Suprapubic skin (tissue), 4 donors: ENCODE data around the gene ANGPTL8. TPM values are rescaled to one million over a fixed set of nuclear protein-coding genes. Genes with fewer than 3 reads are reported as not detected.

Experiments
- DNase-seq, 2 donors: peaks; one replicate each; pipeline ENCODE4 v3.0.0-alpha.2; 2019; ENCODE audit warnings: low spot score in 2 of 2
- H3K27ac ChIP-seq: fragments of 200-600 bp; sonication (generic); one replicate; pipeline ENCODE4 v1.5.1; 2019
- H3K27me3 ChIP-seq: fragments of 200-600 bp; sonication (generic); one replicate; pipeline ENCODE4 v1.5.1; 2019
- H3K36me3 ChIP-seq: fragments of 200-600 bp; sonication (generic); one replicate; pipeline ENCODE4 v1.5.1; 2019
- H3K4me1 ChIP-seq: fragments of 200-600 bp; sonication (generic); one replicate; pipeline ENCODE4 v1.5.1; 2019
- H3K4me3 ChIP-seq: fragments of 200-600 bp; sonication (generic); one replicate; pipeline ENCODE4 v1.5.1; 2019; ENCODE audit warnings: mild to moderate bottlenecking
- H3K9me3 ChIP-seq: fragments of 200-600 bp; sonication (generic); one replicate; pipeline ENCODE4 v1.5.1; 2019
- EP300 ChIP-seq: sonication (generic); formaldehyde crosslinking; IDR thresholded peaks from one replicate; pipeline ENCODE4 v1.6.1; 2017; ENCODE audit warnings: antibody characterized with exemption
- POLR2A ChIP-seq, 2 donors: fragments of 450-650 bp; IDR thresholded peaks; one replicate each; pipeline ENCODE4 v1.6.1; 2017; ENCODE audit warnings: antibody characterized with exemption in 2 of 2, mild to moderate bottlenecking in 2 of 2, moderate library complexity in 2 of 2
- POLR2AphosphoS5 ChIP-seq, 3 donors: sonication (generic); formaldehyde crosslinking; IDR thresholded peaks; one replicate each; pipeline ENCODE4 v1.6.1; 2017; ENCODE audit warnings: antibody characterized with exemption in 3 of 3
- WGBS: methylation state at CpG from one replicate; pipeline ENCODE4 v1.1.5; 2018; 5-methylcytosine and 5-hydroxymethylcytosine counted together
- total RNA-seq, 4 donors: library from RNA; depleted of rRNA; stranded (reverse); fragments of >200 nt; gene quantifications; one replicate each; pipeline ENCODE4 v1.1.0, GENCODE V29; 2016
- TF ChIP-seq, protein P1 (sequence below), 2 donors: fragments of 200-600 bp in 1 of 2; fragments of 450-650 bp in 1 of 2; sonication (generic) in 1 of 2; IDR thresholded peaks; one replicate each; pipeline ENCODE4 v1.5.1; 2016 to 2019; ENCODE audit warnings: antibody characterized with exemption in 2 of 2, mild to moderate bottlenecking in 1 of 2, moderate library complexity in 1 of 2

Gene ANGPTL8
- total RNA-seq, 4 donors from 2014 or later, result not detected

GRCh38 chr19:11204943-11205349 lies 34.5 kb upstream of the ANGPTL8 start:
- H3K27ac ChIP-seq, result no peak overlapping the region
- DNase-seq, result no peak
- peaks cover 24% of the 10 kb centered on the region for H3K4me1 ChIP-seq
- no peaks in the 10 kb centered on the region for H3K27me3 ChIP-seq
- WGBS, result 45% methylated on average over 5 of the region's 5 CpGs
- no peak overlapping the region for H3K4me3 ChIP-seq
- no peaks in the 10 kb centered on the region for H3K9me3 ChIP-seq
- TF ChIP-seq POLR2AphosphoS5 (IDR thresholded peaks at IDR 0.05), result no peak
- TF ChIP-seq POLR2A (IDR thresholded peaks at IDR 0.05), result no peak
- TF ChIP-seq, protein P1, sequence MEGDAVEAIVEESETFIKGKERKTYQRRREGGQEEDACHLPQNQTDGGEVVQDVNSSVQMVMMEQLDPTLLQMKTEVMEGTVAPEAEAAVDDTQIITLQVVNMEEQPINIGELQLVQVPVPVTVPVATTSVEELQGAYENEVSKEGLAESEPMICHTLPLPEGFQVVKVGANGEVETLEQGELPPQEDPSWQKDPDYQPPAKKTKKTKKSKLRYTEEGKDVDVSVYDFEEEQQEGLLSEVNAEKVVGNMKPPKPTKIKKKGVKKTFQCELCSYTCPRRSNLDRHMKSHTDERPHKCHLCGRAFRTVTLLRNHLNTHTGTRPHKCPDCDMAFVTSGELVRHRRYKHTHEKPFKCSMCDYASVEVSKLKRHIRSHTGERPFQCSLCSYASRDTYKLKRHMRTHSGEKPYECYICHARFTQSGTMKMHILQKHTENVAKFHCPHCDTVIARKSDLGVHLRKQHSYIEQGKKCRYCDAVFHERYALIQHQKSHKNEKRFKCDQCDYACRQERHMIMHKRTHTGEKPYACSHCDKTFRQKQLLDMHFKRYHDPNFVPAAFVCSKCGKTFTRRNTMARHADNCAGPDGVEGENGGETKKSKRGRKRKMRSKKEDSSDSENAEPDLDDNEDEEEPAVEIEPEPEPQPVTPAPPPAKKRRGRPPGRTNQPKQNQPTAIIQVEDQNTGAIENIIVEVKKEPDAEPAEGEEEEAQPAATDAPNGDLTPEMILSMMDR (IDR thresholded peaks at IDR 0.05), result no peak
- no peak for TF ChIP-seq EP300
- peaks cover 45% of the 10 kb centered on the region for H3K36me3 ChIP-seq

DNA sequence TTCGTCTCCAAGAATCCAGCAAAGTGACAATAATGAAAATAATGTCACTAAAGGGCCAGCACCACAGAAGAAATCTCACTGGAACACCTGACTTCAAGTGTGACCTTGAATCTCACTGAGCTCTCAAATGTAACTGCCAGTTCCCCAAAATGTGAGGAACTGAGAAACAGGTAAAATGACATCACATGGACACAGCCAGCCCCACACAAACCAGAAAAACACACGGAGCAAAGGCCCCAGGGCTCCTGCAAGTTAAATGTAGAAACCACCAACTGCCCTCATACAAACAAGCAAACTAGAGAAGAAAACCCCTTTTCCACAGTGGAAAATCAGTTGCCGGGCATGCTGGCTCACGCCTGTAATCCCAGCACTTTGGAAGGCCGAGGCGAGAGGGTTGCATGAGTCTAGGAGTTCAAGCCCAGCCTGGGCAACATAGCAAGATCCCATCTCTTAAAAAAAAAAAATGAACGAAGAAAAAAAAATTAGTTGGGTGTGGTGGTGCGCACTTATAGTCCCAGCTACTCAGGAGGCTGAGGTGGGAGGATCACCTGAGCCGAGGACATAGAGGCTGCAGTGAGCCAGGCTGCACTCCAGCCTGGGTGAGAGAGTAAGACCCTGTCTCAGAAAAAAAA lies 33.4 kb upstream of the ANGPTL8 start:
- DNase-seq, result no peak
- Histone ChIP-seq H3K9me3 (no peaks in the 10 kb centered on the region), H3K4me3 (no peak overlapping the region), H3K36me3 (peaks cover 35% of the 10 kb centered on the region), H3K4me1 (peaks cover 24% of the 10 kb centered on the region), H3K27ac (no peak overlapping the region), H3K27me3 (no peaks in the 10 kb centered on the region)
- WGBS, result 77% methylated on average over 9 of the region's 9 CpGs
- TF ChIP-seq, protein P1 (IDR thresholded peaks at IDR 0.05), result no peak
- TF ChIP-seq POLR2AphosphoS5 (IDR thresholded peaks at IDR 0.05) (no peak), EP300 (no peak), POLR2A (IDR thresholded peaks at IDR 0.05) (no peak)

DNA sequence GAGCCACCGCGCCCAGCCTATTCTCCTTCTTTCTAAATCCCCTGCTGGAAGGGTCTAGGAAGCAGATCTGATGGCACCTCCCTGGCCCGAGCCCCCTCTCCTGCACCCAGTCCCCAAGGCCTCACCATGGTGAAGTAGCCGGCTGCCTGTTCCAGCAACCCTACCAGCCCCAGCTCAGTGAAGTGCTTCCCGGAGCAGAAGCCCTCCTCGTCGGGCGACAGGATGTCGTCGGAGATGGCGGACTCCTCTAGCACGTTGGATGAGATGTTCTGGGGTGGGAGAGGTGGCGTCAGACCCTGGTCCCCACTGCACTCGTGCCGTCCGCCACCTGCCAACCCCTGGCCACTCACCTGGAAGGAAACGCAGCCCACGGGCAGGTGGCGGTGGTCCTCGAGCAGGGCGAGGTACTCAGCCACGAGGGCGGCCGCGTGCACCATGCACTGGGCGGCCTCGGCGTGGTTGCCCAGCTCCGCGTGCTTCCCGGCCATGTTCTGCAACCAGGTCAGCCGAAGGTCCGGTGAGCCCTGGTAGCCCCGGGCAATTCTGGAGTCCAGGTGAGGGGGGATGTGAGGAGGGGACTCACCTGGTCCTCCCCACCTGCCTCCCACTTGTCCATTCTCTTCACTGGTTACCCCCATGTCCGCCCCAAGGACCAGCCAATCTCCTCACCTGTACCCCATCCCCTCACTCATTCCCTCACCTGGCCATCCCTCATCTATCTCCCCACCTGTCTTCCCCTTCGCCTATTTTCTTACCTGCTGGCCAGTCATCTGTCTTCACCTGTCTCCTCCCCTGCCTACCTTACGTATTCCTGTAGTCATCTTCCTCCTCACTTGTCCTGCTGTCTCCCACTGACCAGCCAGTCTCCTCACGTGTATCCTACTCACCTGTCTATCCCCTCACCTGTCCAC lies 30.6 kb upstream of the ANGPTL8 start:
- TF ChIP-seq POLR2A (IDR thresholded peaks at IDR 0.05), result no peak
- TF ChIP-seq POLR2AphosphoS5 (IDR thresholded peaks at IDR 0.05), result peak in 1 of 3 donors; percentile 25
- no peak overlapping the region for H3K27ac ChIP-seq
- 82% methylated on average over 21 of the region's 38 CpGs for WGBS

DNA sequence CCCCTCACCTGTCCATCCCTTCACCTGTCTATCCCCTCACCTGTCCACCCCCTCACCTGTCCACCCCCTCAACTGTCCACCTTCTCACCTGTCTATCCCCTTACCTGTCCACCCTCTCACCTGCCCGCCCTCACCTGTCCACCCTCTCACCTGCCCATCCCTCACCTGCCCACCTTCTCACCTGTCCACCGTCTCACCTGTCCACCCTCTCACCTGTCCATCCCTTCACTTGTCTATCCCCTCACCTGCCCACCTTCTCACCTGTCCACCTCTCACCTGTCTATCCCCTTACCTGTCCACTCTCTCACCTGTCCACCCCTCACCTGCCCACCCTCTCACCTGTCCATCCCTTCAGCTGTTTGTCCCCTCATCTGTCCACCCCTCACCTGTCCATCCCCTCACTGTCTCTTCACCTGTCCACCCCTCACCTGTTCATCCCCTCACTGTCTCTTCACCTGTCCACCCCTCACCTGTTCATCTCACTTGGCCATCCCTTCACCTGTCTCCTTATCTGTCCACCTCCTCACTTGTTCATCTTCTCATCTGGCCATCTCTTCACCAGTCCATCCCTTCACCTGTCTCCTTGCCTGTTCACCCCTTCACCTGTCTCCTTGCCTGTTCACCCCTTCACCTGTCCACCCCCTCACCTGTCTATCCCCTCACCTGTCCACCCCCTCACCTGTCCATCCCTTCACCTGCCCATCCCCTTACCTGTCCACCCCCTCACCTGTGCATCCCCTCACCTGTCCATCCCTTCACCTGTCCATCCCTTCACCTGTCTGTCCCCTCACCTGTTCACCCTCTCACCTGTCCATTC lies 29.4 kb upstream of the ANGPTL8 start:
- no peaks in the 10 kb centered on the region for H3K27me3 ChIP-seq
- H3K4me1 ChIP-seq, result peaks cover 3% of the 10 kb centered on the region
- H3K27ac ChIP-seq, result no peak overlapping the region
- peaks cover 50% of the 10 kb centered on the region for H3K36me3 ChIP-seq
- DNase-seq, result no peak
- no peaks in the 10 kb centered on the region for H3K9me3 ChIP-seq
- TF ChIP-seq POLR2A (IDR thresholded peaks at IDR 0.05) (no peak), POLR2AphosphoS5 (IDR thresholded peaks at IDR 0.05) (no peak), EP300 (no peak)
- TF ChIP-seq, protein P1 (IDR thresholded peaks at IDR 0.05), result no peak
- no peak overlapping the region for H3K4me3 ChIP-seq
- 85% methylated on average over 2 of the region's 2 CpGs for WGBS

More for the DNA sequence above, 30.6 kb upstream of the ANGPTL8 start:
- Histone ChIP-seq H3K36me3 (peaks cover 40% of the 10 kb centered on the region), H3K4me1 (peaks cover 13% of the 10 kb centered on the region), H3K27me3 (no peaks in the 10 kb centered on the region), H3K4me3 (no peak overlapping the region), H3K9me3 (no peaks in the 10 kb centered on the region)
- DNase-seq, result no peak

- TF ChIP-seq POLR2AphosphoS5 (IDR thresholded peaks at IDR 0.05), result no peak
- WGBS, result 97% methylated on average over 1 of the region's 1 CpG
- Histone ChIP-seq H3K4me3 (no peak overlapping the region), H3K9me3 (no peaks in the 10 kb centered on the region), H3K4me1 (no peaks in the 10 kb centered on the region), H3K27me3 (no peaks in the 10 kb centered on the region), H3K27ac (no peak overlapping the region), H3K36me3 (peaks cover 56% of the 10 kb centered on the region)
- no peak for DNase-seq
Measured at GRCh38 chr19:11210656-11210928, 28.8 kb upstream of the ANGPTL8 start.

GRCh38 chr19:11214387-11214786 lies 25.0 kb upstream of the ANGPTL8 start:
- no peaks in the 10 kb centered on the region for H3K9me3 ChIP-seq
- no peak for DNase-seq
- TF ChIP-seq, protein P1 (IDR thresholded peaks at IDR 0.05), result no peak
- no peak for TF ChIP-seq EP300
- no peak for TF ChIP-seq POLR2A (IDR thresholded peaks at IDR 0.05)
- no peak for TF ChIP-seq POLR2AphosphoS5 (IDR thresholded peaks at IDR 0.05)
- H3K4me3 ChIP-seq, result no peak overlapping the region
- H3K4me1 ChIP-seq, result no peaks in the 10 kb centered on the region
- H3K36me3 ChIP-seq, result peaks cover 54% of the 10 kb centered on the region
- H3K27ac ChIP-seq, result no peak overlapping the region
- no peaks in the 10 kb centered on the region for H3K27me3 ChIP-seq
- WGBS, result 88% methylated on average over 6 of the region's 6 CpGs
